SKM-1 treated with dmso at 0.1 percent for 144 hours (cell line): ENCODE measurements around the gene ZACN.

ENCODE experiments used
- DNase-seq: peaks from one replicate; lab custom pipeline; 2025; ENCODE audit not compliant: unreplicated experiment; lab: John Stamatoyannopoulos, UW

ZACN gene

DNA sequence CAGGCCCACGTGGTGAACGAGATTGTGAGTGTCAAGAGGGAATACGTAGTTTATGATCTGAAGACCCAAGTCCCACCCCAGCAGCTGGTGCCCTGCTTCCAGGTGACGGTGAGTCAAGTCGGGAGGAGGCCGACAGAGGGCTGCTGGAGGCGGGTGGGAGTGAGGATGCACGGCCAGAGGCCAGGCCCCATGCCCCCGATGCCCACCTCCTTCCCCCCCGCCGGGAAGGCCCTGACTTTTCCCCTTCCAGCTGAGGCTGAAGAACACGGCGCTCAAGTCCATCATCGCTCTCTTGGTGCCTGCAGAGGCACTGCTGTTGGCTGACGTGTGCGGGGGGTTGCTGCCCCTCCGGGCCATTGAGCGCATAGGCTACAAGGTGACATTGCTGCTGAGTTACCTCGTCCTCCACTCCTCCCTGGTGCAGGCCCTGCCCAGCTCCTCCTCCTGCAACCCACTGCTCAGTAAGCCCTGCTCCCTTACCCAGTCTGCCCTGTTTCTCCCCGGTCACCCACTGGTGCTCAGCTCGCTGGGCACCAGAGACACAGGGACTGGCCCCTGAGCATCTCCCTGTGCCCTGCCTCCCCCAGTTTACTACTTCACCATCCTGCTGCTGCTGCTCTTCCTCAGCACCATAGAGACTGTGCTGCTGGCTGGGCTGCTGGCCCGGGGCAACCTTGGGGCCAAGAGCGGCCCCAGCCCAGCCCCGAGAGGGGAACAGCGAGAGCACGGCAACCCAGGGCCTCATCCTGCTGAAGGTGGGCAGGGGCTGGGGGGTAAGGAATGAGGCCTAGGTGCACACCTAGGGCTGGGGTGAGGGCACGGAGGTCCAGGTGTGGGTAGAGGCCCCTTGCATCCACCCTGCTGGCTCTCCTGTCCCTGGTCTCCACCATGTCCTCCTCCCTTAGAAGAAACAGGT lies 2.6 kb downstream of the ZACN start:
- no peak for DNase-seq

DNA sequence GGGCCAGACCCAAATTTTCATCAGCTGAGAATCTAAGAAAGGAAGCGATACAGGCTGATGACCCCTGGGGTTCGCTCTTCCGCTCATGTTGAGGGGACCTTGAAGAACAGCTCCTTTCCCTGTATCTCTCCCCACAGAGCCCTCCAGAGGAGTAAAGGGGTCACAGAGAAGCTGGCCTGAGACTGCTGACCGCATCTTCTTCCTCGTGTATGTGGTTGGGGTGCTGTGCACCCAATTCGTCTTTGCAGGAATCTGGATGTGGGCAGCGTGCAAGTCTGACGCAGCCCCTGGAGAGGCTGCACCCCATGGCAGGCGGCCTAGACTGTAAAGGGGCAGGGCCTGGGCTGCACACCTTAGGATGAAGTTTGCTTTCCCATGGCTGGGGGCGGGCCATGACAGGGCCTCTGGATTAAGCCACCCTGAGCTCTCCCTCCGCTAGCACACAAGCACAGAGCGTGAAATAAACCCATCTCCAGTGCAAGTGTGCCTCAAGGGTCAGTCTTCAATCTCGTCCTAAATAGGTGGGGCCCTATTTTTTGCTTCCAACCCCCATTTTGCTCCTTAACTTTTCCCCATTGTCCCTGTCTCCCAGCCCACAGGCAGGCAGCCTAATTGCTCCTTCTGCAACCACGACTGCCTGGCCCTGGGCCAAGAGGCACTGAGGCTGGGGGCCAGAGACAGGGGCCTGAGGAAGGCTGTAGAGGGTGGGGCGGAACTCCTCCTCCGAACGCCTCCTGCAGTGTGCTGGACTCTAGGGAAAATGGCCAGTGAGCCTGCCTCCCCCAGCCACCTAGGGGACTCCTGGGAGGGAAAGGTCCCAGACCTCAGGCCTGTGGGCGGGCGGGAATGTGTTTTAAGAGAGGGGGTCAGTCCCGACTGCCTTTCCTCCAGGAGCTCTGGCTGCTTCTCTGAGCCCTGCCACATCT lies 3.6 kb downstream of the ZACN start:
- DNase-seq: no peak

DNA sequence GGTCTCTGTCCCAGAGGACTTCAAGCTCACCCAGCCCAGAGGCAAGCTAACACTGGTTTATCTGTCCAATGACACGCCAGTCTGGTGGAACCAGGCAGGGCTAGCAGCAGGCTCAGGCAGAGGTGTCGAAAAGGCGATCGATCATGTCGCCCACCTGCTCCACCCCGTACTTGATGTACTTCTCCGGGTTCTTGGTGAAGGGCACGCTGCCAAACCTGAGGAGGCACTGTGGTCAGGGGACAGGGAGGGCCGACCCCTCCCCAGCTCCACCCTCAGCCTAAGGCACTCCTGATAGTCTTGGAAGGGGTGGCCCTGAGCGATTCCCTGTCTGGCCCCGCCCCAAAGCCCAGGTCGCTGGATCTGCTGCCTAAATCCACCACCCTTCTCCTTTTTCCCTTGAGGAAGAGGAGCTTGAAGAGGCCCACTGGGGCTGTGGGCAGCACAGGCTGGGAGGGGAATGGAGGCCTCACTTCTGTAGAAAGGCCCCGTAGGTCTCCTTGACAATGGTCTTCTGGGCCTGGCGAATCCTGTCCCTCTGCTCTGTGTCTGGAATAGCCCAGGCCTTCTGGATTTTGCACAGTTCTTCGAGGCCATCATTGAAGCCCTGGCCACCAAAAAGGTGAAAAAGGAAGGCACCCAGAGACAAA lies 4.7 kb downstream of the ZACN start:
- no peak for DNase-seq

DNA sequence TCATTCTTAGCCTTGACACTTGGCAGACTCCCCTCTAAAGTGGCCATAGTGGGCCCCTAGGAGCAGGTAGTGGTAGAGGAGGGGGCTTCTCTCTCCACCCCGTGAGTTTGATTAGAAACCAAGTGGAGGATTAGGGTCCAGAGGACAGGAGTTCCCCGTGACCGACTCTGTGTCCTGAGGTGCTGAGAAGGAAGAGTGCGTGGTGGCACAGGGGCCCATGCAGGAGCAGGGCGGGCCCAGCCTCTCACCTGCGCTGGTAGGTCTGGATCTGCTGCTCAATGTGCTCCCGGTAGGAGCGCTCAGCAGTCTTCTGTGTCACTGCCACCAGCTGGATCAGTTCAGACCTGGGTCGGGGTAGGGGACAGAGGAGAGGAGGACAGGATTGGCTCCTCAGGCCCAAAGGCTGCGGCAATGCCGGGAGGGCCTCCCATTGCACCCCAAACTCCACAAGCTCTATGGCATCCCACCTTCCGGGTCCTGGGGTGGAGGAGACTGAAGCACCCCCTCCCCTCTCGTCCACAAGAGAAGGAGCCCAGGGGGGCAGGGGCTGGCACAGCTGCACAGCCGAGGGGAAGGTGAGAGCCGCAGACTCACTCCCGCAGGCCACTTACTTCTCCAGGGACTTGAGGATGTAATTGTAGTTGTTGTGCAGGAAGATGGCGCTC lies 6.2 kb downstream of the ZACN start:
- no peak for DNase-seq

DNA sequence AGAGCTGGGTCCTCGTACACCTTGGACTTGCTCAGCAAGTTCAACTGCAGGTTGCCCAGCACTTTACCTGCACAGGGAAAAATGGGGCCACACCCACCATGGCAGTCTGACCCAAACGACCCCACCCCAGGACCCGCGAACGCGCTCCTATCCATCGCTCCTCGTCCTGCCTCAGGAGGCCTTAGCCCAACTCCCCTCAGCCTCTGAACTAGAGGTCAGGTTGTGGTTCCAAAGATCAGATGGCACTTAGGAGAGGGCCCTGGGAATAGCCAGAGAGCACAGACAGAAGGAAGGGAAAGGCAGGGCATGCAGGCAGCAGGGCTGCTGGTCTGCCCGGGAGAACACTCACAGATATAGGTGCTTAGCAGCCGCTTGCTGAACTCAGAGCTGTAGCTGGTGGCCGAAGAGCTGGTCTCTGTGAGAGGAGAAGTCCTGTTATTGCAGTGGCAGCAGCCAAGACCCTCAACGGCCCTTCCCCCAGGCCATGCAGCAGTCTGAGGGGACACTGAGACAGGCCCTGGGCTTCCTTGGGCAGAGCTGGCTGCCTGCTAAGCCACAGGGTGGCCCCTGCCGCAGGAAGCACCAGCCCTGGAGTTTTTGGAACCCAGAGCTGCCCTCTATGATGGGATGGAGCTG lies 6.9 kb downstream of the ZACN start:
- no peak for DNase-seq

DNA sequence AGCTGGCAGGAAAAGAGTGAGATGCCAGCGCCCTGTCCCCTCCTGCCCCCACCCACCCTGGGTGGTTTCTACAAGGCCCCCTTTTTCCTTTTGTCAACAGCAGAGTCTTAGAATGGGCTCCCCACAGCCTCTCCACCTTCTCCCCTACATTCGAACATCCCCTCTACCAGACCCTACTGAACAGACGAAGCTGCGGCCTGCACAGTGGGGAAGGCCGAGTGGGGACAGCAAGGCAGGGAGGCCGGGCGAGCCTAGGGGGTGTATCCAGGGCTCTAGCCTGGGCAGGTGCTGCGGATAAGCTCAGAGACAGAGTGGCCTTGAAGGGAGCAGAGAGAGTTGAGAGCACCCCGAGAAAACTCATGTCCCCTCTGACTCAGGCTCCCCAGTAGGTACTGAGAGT lies 7.4 kb downstream of the ZACN start:
- no peak for DNase-seq

DNA sequence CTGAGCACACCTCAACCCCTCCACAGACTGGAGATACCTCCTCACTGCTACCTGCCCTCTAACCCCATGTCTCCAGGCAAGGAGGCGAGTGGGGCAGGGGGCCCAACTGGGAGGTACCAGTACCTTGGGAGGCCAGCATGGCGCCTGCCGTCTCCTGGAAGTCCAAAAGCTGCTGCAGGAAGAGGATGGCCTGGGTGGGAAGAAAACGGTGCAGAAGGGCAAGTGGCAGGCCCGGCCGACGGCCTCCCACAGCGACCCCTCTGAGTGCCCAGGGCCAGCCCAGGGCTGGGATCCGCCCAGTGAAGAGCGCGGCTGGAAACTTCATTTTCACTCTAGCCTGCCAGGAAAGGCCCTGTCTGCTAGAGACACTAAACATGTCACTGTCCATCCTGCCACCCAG lies 8.5 kb downstream of the ZACN start:
- DNase-seq: no peak

DNA sequence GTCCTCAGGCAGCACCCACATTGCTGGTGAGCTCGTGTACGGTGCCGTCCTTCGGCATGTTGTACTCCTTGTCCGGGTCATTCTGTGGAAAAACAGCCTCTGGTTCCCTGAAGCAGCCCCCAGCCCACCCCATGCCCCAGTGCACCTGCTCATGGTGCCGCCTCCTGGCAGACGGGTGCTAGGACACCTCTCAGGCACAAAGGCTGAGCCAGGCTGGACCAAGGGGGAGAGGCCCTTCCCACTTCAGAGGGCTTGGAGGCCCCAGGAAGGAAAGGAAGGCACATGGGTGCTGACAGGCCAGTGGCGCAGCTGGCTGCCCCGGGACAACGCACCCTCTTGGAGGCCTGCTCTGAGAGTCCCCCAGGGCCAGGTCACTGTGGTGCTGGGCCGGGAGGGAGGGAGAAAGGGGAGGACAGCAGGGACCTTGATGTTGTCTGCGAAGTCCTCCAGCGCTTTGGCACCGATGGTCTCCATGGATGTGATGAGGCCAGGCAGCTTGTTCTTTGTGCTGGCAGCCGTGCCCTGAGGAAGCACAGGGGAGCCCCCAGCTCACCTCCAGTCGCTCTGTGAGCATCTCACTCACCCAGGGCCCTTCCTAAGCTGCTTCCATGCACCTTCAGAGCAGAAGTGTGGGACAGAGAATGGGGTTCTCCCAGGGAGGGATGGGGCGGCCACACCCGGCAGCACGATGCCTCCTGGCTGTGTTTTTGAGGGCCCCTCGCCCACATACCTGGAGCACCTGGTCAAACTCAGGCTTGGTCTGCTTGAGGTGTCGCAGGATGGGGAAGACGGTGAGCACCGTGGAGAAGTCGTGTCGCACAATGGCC lies 9.3 kb downstream of the ZACN start:
- no peak for DNase-seq

DNA sequence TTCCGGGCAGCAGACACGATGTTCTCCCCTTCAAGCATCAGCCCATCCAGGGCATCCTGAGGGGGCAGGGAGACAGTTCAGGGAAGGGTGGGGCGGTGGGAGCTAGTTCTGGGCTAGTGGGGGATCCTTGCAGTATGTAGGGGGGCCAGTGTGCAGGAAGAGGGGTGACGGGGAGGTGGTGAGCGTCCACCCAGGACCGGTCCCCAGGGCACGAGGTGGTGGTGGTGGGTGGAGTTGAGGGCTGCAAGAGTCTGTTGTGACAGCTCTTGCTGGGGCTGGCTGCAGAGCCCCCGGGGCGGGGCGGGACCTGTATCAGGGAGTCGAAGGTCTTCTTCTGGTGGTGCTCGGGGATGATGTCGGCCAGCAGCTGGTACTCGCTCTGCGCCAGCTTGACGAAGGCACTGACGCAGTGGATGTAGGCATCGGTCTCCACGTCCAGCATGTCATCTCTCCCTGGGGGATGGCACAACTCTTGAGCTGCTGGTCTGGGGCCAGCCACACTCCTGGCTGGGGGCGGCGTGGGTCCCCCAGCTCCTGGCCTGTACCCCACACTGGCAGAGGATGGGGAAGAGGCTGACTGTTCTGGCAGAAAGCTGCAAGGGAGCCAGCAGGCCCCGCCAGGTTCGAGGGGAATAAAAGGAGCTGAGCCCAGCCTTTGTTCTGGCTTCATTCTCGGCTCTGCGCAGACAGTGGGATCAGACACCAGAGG lies 10.0 kb downstream of the ZACN start:
- no peak for DNase-seq

DNA sequence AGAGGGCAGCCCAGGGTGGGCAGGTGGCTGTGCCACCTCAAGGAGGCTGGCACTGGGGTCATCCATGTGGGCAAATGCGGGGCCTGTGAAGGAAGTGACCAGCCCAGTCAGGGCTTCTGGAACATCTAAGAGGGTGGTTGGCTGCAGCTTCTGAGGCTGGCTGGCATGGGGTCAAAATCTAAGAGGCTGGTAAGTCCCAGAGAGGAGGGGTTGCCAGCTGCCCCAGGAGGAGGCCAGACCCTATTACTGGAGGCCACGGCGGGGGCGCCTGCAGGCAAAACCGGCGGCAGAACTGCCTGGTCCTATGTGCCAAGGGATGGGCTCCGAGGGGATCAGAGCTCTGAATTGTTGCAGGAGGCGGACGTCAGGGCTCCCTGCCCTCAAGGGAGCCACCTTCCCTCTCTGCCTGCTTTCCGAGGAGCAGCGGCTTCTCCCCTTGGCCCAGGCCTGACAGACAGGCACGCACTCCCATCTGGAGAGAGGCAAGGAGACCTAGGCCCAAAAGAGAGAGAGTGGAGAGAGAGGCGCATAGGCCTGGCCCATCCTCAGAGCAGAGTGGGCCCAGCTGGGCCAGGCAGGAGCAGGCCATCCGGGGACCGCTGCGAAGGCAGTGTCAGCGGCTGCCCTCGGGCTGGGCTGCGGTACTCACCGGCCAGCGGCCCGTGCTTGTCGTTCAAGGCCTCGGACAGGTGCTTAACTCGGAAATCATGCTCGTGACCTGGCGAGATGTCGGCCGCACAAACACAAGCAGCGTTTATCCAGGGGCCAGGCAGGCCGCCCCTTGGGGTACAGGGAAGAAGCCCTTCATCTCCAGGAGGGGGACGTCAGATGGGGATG lies 10.9 kb downstream of the ZACN start:
- no peak for DNase-seq

DNA sequence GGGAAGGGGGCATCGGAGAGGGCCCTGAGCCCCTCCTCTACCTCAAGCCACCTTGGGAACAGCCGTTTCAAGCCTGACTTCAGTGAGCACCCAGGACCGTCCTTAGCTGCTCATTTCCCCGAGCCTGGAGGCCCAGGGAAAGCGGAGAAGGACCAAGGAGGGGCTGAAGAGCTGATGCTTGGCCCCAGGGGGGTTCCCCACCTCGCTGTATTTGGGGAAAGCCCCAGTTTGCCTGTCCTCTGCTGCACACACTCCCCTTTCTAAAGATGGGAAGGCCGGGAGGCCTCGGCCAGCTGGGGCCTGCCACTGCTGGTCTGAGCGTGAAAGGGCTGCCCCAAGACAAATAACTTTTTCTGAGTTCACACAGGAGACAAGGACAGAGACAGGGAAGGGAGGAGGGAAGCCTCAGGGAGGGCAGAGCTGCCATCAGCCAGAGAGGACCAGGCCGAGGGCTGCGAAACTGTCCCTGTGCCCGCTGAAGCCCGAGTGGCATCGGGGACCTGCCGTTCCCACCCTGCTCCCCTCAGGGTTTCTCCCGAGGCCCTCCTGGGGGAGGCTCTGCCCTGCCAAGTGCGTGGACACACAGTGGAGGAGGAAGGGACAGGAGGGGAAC lies 11.6 kb downstream of the ZACN start:
- no peak for DNase-seq

DNA sequence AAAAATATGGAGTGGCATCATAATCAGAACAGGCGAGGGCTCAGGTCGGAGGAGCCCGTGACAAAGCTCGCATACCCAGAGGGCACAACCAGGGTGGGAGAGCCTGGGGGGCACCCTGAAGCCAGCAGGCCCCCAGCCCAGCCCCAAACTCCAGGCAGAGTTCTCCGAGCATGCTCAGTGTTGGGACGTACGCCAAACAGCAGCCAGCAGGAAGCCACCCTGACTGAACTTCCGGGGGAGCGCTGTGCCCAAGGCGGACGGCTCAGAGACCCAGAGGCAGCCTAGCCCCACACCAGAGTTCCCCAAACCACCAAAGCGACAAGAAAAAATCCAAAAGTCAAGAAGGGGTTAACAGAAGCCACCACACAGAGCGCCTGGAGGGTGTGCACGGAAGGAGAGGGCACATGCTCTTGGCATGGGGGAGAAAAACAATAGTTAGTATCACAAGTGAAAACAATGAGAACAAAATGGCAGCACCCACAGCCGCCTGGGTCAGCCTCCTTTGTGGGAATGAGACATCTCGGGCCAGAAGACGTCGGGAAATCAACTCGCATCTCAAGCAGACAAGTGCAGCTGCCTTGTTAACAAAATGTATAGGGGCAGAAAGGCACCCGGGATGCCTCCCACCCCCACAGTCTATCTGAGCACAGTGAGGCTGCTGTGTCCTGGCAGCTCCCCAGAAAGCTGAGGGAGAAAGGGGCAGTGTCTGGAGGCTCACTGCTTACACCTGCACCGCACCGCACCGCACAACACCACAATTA lies 12.7 kb downstream of the ZACN start:
- no peak for DNase-seq

DNA sequence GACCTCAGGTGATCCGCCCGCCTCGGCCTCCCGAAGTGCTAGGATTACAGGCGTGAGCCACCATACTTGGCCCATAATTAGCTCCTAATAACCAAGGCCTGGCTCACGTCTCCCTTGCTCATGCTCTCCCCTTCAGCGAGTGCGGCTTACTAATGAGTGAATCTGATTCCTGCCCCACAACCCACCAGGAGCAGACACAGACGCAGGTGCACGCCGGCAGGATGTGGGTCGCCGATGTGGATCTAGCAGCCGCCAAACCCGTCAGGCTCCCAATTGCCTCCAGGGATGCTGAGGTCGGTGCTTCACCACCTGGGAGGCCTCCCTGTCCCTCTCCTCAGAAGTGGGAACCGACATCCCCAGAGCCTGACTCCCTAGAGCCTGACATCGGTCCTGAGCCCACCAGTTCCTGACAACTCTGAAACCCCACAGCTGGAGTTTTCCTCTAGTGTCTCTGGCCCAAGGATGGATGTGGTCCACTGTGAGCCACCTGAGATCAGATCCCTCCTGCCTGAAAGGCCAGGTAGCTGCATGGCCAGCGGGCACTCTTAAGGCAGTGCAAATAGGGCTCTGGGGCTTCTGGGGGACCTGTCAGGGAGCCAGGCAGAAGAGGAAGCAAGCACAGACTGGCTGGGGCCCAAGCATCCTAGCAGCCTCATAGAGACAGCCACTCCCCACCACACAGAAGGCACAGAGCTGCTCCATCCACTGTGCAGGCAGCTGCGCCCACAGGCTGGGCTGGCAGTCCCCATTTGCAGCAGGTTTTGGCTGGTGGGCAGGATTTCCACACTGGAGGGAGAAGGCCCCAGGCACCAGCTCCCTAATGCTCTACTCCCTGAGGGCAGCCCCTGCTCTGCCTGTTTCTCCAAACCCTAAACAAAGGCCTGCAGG lies 13.8 kb downstream of the ZACN start:
- no peak for DNase-seq

DNA sequence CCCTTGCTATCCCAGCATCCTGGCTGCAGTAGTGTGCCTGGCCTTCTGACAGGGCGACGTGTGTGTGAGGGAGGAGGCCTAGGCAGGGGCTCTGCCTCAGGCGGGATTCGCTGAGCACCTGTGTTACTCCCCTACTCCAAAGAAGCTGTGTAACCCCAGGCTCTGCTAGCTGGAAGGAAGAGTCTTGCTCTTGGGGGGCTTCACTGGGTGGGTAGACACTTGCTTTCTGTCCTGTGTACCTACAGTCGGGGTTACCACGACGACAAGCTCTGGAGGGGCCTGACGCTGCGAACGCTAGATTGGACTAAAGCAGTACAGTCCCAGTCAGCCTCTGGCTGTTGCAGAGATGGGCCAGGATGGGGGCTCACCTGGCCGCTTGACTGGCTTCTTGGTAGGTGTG lies 15.1 kb downstream of the ZACN start:
- DNase-seq: no peak

DNA sequence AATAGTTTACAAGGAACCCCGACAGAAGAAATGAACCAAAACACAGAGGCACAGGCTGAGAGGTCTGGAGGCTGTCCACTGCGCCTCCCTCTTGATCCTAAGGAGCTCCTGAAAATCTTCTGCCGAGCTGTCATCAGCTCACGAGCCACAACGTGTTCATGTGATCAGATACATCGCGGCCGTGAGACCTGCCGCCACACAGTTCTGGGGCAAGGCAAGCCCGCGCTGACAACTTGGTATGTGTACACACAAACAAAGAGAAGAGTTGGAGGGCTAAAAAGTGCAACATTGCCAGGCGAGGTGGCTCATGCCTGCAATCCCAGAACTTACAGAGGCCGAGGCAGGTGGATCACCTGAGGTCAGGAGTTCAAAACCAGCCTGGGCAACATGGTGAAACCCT lies 17.0 kb downstream of the ZACN start:
- DNase-seq: no peak

DNA sequence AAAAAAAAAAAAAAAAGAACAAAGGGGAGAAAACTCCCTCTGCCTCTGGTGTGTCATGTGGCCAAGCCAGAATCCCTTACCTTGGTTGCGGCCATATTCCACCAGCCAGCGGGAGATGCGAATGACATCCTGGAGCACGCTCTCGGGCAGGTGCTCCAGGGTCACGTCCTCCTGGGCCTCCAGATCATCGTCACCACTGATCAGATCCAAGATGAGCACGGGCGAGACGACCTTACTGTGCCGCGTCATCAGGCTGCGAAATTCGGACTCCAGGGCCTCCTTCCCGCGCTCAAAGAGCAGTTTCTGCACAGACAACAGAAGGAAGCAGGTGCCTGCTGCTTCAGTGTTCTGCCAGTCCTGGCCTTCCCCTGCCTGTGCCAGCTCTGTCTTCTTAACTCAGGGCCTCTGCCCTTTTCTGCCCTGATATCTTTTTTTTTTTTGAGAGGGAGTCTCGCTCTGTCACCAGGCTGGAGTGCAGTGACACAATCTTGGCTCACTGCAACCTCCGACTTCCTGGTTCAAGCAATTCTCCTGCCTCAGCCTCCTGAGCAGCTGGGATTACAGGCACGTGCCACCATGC lies 18.8 kb downstream of the ZACN start:
- no peak for DNase-seq
